Activated B cell treated with CpG ODN at 0.5 μM for 24 hours (primary cell): ENCODE data around the gene ANKS1B. TPM values are rescaled to one million over a fixed set of nuclear protein-coding genes. Genes with fewer than 3 reads are reported as not detected.

ENCODE experiments used
- ATAC-seq: fragments of 200-7000 bp; cut with Tn5 transposase; one replicate; pipeline ENCODE4 v1.10.0; 2021; ENCODE audit warnings: low read depth, mild to moderate bottlenecking, moderate library complexity
- CTCF ChIA-PET: fragments of 350-600 bp; sonication (Branson Sonifier 250); formaldehyde crosslinking; loops from one replicate; lab custom pipeline; 2021; ENCODE audit warnings: antibody characterized with exemption; lab: Charles Lee
- POLR2A ChIA-PET: fragments of 350-600 bp; sonication (Branson Sonifier 250); formaldehyde crosslinking; loops from one replicate; lab custom pipeline; 2021; ENCODE audit warnings: antibody characterized with exemption; lab: Charles Lee
- DNase-seq: peaks from one replicate; pipeline ENCODE4 v3.0.0; 2022
- H3K27ac Mint-ChIP-seq: one replicate; pipeline ENCODE4 v1.8.0; 2020; ENCODE audit warnings: mixed read lengths
- H3K27me3 Mint-ChIP-seq: one replicate; pipeline ENCODE4 v1.8.0; 2021; ENCODE audit warnings: mixed read lengths
- H3K36me3 Mint-ChIP-seq: one replicate; pipeline ENCODE4 v1.8.0; 2021; ENCODE audit warnings: low read depth, mixed read lengths
- H3K4me1 Mint-ChIP-seq: one replicate; pipeline ENCODE4 v1.8.0; 2021; ENCODE audit warnings: mixed read lengths
- H3K4me3 Mint-ChIP-seq: one replicate; pipeline ENCODE4 v1.8.0; 2020; ENCODE audit warnings: mild to moderate bottlenecking, mixed read lengths
- H3K9me3 Mint-ChIP-seq: one replicate; pipeline ENCODE4 v1.8.0; 2020; ENCODE audit warnings: mixed read lengths
- intact Hi-C: fragments of 100-400 bp; cut with micrococcal nuclease; formaldehyde crosslinking; loops from one replicate; pipeline ENCODE4 v1.15.1; 2024
- total RNA-seq: library from RNA; stranded (reverse); gene quantifications from 2 replicates; pipeline ENCODE4 v1.2.3, GENCODE V29; 2022
- TF ChIP-seq, protein P1 (sequence below): fragments of 200-600 bp; IDR thresholded peaks from one replicate; pipeline ENCODE4 v1.8.0; 2022; ENCODE audit warnings: antibody characterized with exemption, mild to moderate bottlenecking

The ANKS1B gene
- total RNA-seq, 1 donor from 2014 or later, result not detected

DNA sequence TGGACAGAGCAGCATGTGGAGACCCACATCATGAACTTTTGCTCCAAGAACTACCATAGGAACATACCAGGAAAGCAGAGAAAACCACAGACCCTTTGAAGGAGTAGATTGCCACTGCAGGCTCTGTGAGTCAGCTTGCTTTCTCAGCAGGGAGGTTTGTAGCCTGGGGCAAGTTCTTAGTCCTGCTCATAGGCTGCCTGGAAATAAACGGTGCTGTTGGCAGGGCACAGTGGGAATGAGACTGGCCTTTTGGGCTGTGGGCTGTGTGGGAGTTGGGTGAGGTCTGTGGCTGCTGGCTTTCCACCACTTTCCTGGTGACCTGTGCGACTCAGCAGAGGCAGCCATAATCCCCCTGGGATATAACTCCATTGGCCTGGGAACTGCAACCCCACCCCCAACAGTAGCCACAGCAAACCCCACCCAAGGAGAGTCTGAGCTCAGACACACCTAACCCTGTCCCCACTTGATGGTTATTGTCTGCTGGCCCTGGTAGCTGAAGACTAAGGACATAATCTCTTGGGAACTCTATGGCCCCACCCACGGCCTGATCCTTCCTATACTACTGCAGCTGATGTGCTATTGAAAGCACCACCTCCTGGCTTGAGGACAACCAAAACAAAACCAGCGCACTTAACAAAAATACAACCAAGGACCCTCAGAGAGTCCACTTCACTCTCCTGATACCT lies 529.2 kb downstream of the ANKS1B start:
- CTCF ChIA-PET, result no interaction called here
- no peak for DNase-seq
- H3K36me3 Mint-ChIP-seq, result no peaks in the 10 kb centered on the region

DNA sequence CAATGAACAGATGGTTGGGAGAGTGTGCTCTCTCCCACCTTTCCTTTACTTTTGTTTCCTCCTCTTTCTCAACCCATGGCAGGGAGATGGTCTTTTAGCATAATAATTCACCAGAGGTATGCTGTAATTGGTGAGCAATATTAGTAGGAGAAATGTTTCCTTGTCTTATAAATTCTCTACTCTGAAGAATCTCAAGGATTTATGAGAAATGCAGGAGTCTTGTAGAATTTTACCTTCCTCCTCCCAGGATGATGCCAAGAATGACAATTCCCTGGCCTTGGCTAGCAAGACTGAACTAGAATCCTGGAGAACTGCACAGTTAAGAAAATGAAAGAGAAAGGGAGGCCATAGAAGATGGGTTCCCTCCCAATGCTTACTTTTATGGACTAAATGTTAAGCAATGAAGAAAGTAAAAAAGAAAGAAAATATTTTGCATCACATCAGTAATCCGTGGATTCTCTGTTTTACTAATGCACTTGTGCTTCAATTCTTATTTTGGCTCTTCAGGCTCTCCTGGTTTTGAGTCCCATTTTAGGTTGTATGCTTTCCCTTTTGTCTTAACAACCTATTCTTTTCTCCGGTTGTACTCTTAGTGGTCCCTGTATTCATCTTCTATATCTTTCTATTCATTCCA lies 530.1 kb downstream of the ANKS1B start:
- Mint-ChIP-seq H3K4me1 (no peaks in the 10 kb centered on the region), H3K27ac (no peak overlapping the region), H3K4me3 (no peak overlapping the region), H3K36me3 (no peaks in the 10 kb centered on the region), H3K27me3 (no peaks in the 10 kb centered on the region), H3K9me3 (peaks cover 7% of the 10 kb centered on the region)
- ATAC-seq (no peak), DNase-seq (no peak)
- intact Hi-C loops, result no loop called here
- TF ChIP-seq, protein P1, sequence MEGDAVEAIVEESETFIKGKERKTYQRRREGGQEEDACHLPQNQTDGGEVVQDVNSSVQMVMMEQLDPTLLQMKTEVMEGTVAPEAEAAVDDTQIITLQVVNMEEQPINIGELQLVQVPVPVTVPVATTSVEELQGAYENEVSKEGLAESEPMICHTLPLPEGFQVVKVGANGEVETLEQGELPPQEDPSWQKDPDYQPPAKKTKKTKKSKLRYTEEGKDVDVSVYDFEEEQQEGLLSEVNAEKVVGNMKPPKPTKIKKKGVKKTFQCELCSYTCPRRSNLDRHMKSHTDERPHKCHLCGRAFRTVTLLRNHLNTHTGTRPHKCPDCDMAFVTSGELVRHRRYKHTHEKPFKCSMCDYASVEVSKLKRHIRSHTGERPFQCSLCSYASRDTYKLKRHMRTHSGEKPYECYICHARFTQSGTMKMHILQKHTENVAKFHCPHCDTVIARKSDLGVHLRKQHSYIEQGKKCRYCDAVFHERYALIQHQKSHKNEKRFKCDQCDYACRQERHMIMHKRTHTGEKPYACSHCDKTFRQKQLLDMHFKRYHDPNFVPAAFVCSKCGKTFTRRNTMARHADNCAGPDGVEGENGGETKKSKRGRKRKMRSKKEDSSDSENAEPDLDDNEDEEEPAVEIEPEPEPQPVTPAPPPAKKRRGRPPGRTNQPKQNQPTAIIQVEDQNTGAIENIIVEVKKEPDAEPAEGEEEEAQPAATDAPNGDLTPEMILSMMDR, result no peak
- ChIA-PET POLR2A (no interaction called here), CTCF (no interaction called here)

More for the DNA sequence above, 529.2 kb downstream of the ANKS1B start:
- TF ChIP-seq, protein P1, result no peak
- POLR2A ChIA-PET, result no interaction called here
- Mint-ChIP-seq H3K4me1 (no peaks in the 10 kb centered on the region), H3K27ac (no peak overlapping the region), H3K27me3 (no peaks in the 10 kb centered on the region), H3K4me3 (no peak overlapping the region), H3K9me3 (peaks cover 9% of the 10 kb centered on the region)
- no peak for ATAC-seq
- intact Hi-C loops, result no loop called here

DNA sequence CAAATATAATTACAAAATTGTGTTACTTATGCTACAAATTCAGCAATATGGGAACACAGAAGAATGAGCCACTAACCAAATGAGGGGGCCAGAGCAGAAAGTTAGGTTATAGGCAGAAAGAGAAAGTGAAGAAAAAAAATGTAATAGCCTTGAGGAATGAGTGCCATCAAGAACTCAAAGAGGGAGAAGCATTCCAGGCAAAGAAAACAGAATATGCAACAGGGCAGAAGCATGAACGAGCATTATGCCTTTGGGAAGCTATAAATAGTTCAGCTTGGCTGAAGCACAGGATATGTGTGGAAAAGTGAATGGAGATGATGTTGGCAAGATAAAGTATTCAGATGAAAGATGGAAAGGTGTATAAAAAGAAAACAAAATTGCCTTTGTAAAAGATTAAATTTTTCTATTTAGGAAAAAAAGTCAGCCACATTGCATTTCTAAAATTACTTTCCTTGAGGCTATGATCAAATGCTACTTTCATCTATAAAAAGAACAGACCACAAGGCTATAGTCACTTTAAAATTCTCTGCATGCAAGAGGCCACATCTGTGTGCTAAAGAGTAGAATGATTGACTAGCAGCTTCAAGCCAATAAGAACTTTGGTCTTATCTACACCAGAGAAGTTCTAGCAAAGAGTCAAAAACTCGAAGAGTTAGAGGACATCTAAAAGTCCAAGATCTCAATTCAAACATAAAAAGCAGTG lies 530.7 kb downstream of the ANKS1B start:
- DNase-seq (no peak), ATAC-seq (no peak)
- ChIA-PET POLR2A (no interaction called here), CTCF (no interaction called here)
- peaks cover 7% of the 10 kb centered on the region for H3K9me3 Mint-ChIP-seq
- H3K4me1 Mint-ChIP-seq, result no peaks in the 10 kb centered on the region
- no peaks in the 10 kb centered on the region for H3K36me3 Mint-ChIP-seq
- H3K4me3 Mint-ChIP-seq, result no peak overlapping the region
- no peaks in the 10 kb centered on the region for H3K27me3 Mint-ChIP-seq
- no peak overlapping the region for H3K27ac Mint-ChIP-seq
- TF ChIP-seq, protein P1, result no peak
- intact Hi-C loops, result no loop called here

DNA sequence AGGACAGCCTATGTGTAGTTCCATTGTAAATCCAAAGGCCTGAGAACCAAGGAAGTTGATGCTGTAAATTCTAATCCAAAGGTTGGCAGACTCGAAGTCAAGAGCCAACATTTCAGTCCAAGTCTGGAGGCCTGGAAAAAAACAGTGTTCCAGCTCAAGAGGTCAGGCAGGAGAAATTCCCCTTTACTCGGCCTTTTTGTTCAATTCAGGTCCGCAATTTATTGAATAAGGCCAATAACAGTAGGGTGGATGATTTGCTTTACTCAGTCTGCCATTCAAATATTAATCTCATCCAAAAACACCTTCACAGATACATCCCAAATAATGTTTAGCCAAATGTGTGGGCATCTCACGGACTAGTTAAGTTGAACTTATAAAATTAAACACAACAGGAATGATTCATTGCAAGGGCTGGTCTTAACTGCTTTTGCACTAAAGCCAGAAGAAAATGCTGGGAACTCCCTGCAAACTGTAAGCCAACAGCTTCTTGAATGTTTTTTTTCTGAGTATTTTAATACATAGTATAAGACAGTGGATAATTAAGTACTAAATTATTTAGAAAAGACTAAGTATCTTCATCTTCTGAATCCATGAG lies 534.6 kb downstream of the ANKS1B start:
- POLR2A ChIA-PET, result no interaction called here
- CTCF ChIA-PET, result no interaction called here
- H3K4me3 Mint-ChIP-seq, result no peak overlapping the region
- peaks cover 12% of the 10 kb centered on the region for H3K9me3 Mint-ChIP-seq
- intact Hi-C loops, result no loop called here
- no peaks in the 10 kb centered on the region for H3K4me1 Mint-ChIP-seq
- H3K27me3 Mint-ChIP-seq, result no peaks in the 10 kb centered on the region
- TF ChIP-seq, protein P1, result no peak
- no peak for DNase-seq
- no peak overlapping the region for H3K27ac Mint-ChIP-seq
- ATAC-seq, result no peak
- no peaks in the 10 kb centered on the region for H3K36me3 Mint-ChIP-seq

DNA sequence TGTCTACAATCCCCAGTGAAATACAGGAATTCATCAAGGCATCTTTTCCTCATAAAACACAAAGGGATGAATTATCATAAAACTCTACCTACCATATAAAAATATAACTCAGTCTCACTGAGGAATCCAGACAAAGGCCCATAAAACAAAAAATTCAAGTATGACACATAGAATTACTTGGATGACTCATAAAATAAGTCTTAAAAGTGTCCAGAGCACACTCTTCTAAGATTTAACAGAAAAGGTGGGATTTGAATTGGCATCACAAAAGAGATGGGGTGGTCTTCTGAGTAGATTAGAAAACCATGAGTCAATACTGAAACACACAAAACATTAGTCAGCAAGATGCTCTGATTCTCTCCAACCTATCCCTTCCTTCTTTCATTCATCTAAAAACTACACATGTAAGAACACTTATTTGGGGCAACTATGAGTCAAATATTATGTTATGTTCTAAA lies 539.8 kb downstream of the ANKS1B start:
- Mint-ChIP-seq H3K27me3 (no peaks in the 10 kb centered on the region), H3K4me1 (no peaks in the 10 kb centered on the region), H3K27ac (no peak overlapping the region), H3K4me3 (no peak overlapping the region), H3K9me3 (peaks cover 12% of the 10 kb centered on the region), H3K36me3 (no peaks in the 10 kb centered on the region)
- DNase-seq, result no peak
- TF ChIP-seq, protein P1, result no peak
- no peak for ATAC-seq
- intact Hi-C loops, result no loop called here
- POLR2A ChIA-PET, result no interaction called here
- CTCF ChIA-PET, result no interaction called here
